Epithelial cell of esophagus (primary cell): ENCODE results near the gene C20orf141.

Source experiments
- DNase-seq: peaks from one replicate; pipeline ENCODE4 v3.0.0; 2010; ENCODE audit warnings: low read depth
- H3K4me3 ChIP-seq: 2 replicates; pipeline ENCODE4 v1.5.1; 2011; ENCODE audit warnings: mild to moderate bottlenecking, low read length, control low read depth
- TF ChIP-seq, protein P1 (sequence below): IDR thresholded peaks from 2 replicates; pipeline ENCODE4 v1.5.1; 2011; ENCODE audit warnings: low read depth, mild to moderate bottlenecking, low read length, control low read depth, inconsistent platforms; ENCODE audit not compliant: insufficient read depth; ENCODE audit errors: missing control alignments

The C20orf141 gene

DNA sequence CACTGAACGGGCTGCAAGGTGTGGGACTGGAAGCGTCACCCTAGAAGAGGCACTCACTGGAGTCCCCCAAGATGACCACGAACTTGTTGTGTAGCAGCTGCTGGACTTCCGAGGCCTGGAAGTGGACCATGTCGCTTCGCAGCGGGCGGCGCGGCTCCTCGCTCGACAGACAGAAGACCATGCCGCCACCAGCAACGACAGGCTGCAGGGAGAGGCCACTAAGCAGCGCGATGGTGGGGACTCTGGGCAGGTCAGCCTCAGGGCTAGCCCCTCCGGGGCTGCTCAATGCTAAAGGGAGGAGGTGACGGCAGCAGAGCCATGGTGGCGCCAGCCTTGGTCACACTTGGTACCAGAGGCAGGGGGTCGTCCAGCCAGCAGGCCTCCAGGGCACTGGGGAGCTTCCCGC, 24.9 kb downstream of the C20orf141 start:
- TF ChIP-seq, protein P1, sequence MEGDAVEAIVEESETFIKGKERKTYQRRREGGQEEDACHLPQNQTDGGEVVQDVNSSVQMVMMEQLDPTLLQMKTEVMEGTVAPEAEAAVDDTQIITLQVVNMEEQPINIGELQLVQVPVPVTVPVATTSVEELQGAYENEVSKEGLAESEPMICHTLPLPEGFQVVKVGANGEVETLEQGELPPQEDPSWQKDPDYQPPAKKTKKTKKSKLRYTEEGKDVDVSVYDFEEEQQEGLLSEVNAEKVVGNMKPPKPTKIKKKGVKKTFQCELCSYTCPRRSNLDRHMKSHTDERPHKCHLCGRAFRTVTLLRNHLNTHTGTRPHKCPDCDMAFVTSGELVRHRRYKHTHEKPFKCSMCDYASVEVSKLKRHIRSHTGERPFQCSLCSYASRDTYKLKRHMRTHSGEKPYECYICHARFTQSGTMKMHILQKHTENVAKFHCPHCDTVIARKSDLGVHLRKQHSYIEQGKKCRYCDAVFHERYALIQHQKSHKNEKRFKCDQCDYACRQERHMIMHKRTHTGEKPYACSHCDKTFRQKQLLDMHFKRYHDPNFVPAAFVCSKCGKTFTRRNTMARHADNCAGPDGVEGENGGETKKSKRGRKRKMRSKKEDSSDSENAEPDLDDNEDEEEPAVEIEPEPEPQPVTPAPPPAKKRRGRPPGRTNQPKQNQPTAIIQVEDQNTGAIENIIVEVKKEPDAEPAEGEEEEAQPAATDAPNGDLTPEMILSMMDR, result no peak
- H3K4me3 ChIP-seq, result peak overlapping the region; percentile 86

DNA sequence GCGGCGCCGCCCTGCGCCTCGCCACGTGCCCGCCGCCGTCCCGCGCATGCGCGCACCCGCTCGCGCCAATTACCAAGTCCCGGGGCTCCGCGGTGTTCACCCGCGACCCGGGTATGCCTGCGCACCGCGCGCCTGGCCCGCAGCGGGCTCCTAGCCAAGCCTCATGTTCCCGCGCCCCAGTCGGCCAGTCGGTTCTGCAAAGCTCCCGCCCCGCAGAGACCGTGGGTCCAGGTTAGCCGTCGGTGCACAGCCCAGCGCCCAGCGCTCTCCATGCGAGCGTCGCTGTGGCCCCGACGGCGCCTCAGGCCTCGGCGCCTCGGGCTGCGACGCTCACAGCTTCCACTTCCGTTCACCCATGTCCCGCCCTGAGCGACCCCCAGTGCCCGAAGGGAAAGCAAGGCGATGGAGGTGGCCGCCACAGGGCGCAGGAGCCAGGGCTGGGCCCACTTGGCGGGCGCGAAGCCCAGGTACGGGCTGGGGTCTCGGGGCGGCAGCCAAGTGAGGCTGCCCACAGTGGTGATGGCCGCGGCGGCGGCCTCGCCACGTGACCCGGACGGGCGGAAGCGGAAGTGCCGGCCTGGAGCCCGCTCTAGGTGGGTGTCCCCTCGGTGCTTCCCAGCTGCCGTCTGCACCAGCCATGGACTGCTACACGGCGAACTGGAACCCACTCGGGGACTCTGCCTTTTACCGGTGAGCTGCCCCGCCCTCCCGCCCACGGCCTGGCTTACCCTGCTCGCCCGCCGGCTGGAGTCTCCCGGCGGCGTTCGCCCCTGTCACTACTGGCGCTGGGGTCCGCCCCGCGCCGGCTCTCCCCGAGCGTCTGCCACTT, 25.6 kb downstream of the C20orf141 start, which contains the start of the genes PCED1A and VPS16:
Gene PCED1A, minus strand, starts transcription at position 518 of the 829 bp plus-strand sequence. CDS start 743 bp downstream, outside the sequence.
Gene VPS16, plus strand, starts transcription at position 608 of the 829 bp plus-strand sequence. Its CDS starts 30 bp downstream, at position 638.
- DNase-seq, result peak; percentile 84
- TF ChIP-seq, protein P1, result no peak
- H3K4me3 ChIP-seq, result peak within 1 kb of the TSS; percentile 86

More for the DNA sequence above, 24.9 kb downstream of the C20orf141 start:
- DNase-seq, result no peak

DNA sequence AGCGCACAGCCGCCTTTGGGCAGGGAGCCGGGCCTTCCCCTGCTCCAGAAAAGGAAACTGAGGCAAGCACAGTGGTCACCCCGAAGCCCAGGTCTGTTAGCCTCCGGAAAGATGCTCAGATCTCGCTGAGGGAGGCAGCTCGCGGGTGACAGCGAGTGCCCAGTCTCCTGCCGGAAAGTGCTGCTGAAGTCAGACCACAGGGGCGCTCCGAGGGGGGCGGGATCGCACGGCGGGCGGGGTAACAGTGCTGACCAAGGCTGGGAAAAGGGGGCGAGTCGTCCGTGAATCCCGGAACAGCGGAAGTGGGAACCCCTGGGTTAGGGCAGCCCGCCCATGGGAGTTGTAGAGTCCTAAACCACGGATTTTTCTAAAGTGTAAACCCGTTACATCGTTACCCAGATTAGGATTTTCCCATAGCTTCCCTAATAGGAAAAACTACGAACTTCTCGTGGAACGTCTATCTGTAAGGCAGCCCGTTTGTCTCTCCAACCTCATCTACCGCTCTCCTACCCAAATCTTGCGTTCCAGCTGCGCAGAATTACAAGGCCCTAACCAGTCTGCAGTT, 26.3 kb downstream of the C20orf141 start:
- peak; percentile 35 for DNase-seq
- peak overlapping the region; percentile 86 for H3K4me3 ChIP-seq
- TF ChIP-seq, protein P1, result no peak

DNA sequence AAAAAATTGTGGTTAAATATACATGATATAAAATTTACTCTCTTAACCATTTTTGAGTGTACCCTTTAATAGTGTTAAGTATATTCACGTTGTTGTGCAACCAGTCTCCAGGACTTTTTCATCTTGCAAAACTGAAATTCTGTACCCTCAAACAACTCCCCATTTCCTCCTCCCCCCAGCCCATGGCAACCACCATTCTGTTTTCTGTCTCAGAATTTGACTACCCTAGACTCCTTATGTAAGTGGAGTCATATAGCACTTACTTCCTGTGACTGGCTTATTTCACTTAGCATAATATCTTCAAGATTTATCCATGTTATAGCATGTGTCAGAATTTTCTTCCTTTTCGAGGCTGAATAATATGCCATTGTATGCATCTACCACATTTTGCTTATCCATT, 30.8 kb downstream of the C20orf141 start:
- TF ChIP-seq, protein P1, result no peak
- no peak overlapping the region for H3K4me3 ChIP-seq
- DNase-seq, result no peak

DNA sequence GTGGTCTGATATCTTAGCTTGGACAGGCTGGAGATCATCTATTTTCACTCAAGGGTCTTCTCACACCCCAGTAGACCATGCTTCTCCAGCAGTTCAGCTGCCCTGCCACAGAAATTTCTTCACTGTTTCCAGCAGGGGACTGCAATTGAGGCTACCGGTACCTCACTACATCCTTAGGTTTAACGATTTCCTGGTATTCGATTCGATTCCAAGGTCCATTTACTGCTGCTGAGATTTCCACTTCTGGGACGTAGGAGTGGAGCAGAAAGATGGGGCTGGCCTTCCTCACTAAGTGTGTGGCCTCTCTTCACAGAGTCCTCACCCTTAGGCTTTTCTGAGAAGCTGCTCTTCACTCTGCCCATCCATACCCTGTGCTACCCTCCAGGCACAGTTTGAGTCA, 31.9 kb downstream of the C20orf141 start:
- DNase-seq, result no peak
- TF ChIP-seq, protein P1, result no peak
- H3K4me3 ChIP-seq, result no peak overlapping the region

DNA sequence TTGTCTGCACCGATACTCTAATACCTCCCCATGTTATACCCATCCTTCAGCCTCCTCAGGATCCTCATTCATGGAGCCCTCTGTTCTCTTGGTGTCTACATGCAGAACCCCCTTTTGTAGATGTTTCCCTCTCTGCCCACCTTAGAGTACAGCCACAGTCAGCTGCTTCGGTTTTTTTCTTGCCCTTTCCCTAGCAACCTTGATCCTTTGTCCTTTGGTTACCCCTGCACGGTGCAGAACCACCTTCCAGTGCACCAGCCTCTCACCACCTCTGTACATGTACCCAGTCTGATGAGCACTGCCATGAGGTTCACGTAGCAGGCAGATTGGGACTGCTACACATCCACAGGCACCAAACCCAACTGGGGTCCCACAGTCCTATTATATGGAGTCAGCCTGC, 33.0 kb downstream of the C20orf141 start:
- TF ChIP-seq, protein P1, result no peak
- no peak overlapping the region for H3K4me3 ChIP-seq
- no peak for DNase-seq
